Measurements from ENCODE around the gene MADD.

DNA sequence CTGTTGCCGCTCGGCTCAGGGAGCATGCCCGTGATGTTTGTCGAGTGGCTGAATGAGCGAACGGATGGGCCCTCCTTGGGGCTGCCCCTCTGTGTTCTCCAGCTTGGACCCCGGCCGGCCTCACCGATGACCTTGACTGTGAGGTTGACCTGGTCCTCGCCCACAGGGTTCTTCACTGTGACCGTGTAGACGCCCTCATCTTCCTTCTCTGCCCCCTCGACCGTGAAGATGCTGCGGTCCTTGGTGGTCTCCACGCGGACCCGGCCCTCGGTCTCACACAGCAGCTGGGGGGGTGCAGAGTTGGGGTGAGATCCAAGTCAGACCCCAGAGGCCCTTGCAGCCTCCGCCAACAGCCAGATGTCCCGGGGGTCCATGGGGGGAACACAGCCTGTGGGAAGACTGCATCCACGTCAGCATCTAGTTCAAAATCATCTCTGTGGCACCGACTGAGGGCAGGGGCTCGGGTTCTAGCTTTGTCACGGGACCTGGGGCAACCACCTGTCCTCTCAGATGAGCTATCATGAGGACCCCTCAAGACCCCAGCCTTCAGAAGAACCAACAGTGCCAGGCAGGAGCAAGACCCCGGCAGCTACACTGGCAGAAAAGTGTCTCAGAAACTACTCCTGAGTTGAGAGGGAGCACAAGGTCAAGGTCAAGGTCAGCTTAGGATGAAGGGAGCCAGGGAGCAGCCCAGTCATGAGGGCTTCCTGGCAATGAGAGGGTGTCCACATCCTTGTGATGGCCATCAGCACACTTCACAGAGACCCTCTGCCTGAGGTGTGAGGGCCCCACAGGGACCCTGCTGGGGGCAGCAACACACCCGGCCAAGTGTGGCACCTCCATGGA lies 68.7 kb downstream of the MADD start:
- TF ChIP-seq REST (IDR thresholded peaks at IDR 0.05; ENCODE audit: borderline replicate concordance): no peak
- TF ChIP-seq EP300 (conservative IDR thresholded peaks at IDR 0.05; ENCODE audit: poor library complexity, severe bottlenecking): no peak
